GM23338 (cell line): ENCODE data around the gene CCNL1. TPM values are rescaled to one million over a fixed set of nuclear protein-coding genes. Genes with fewer than 3 reads are reported as not detected.

ENCODE experiments used
- ATAC-seq: fragments of 200-7000 bp; cut with Tn5 transposase; 3 replicates; pipeline ENCODE4 v1.9.1; 2020
- DNase-seq: peaks from one replicate; pipeline ENCODE4 v3.0.0-alpha.2; 2015; ENCODE audit warnings: low spot score
- H2AFZ ChIP-seq: fragments of 200-600 bp; sonication (generic); 2 replicates; pipeline ENCODE4 v1.8.0; 2016; ENCODE audit warnings: antibody characterized with exemption, mild to moderate bottlenecking, moderate library complexity
- H3F3A ChIP-seq: fragments of 200-600 bp; sonication (generic); replicated peaks from 2 replicates; pipeline ENCODE4 v1.8.0; 2017; ENCODE audit warnings: antibody characterized with exemption, mixed run types, low read depth
- H3K27ac ChIP-seq: fragments of 200-600 bp; sonication (generic); 2 replicates; pipeline ENCODE4 v1.6.1; 2016; ENCODE audit warnings: low read depth
- H3K27me3 ChIP-seq: fragments of 200-600 bp; sonication (generic); 2 replicates; pipeline ENCODE4 v1.8.0; 2016; ENCODE audit warnings: mild to moderate bottlenecking, mixed run types, moderate library complexity; ENCODE audit not compliant: insufficient read depth
- H3K36me3 ChIP-seq: fragments of 200-600 bp; sonication (generic); 2 replicates; pipeline ENCODE4 v1.8.0; 2016; ENCODE audit warnings: mild to moderate bottlenecking; ENCODE audit not compliant: insufficient read depth
- H3K4me1 ChIP-seq: fragments of 200-600 bp; sonication (generic); 2 replicates; pipeline ENCODE4 v1.8.0; 2016; ENCODE audit warnings: mild to moderate bottlenecking, moderate library complexity; ENCODE audit not compliant: insufficient read depth
- H3K4me2 ChIP-seq: fragments of 200-600 bp; sonication (generic); 2 replicates; pipeline ENCODE4 v1.7.1; 2017; ENCODE audit warnings: mixed run types
- H3K4me3 ChIP-seq: fragments of 200-600 bp; sonication (generic); 2 replicates; pipeline ENCODE4 v1.6.1; 2016; ENCODE audit warnings: mixed run types
- H3K79me2 ChIP-seq: fragments of 200-600 bp; sonication (generic); replicated peaks from 2 replicates; pipeline ENCODE4 v1.8.0; 2017; ENCODE audit warnings: mild to moderate bottlenecking; ENCODE audit not compliant: insufficient read depth
- H3K9me2 ChIP-seq: fragments of 200-600 bp; sonication (generic); 2 replicates; pipeline ENCODE4 v1.8.0; 2017; ENCODE audit not compliant: insufficient read depth
- H4K20me1 ChIP-seq: fragments of 200-600 bp; sonication (generic); replicated peaks from 2 replicates; pipeline ENCODE4 v1.8.0; 2017; ENCODE audit warnings: mild to moderate bottlenecking; ENCODE audit not compliant: insufficient read depth
- H3K27ac Mint-ChIP-seq: 2 replicates; pipeline ENCODE4 v1.8.0; 2020; ENCODE audit warnings: inconsistent platforms, mild to moderate bottlenecking, moderate library complexity, mixed read lengths
- H3K27me3 Mint-ChIP-seq: 3 replicates; pipeline ENCODE4 v1.8.0; 2022; ENCODE audit warnings: low read depth, mild to moderate bottlenecking, moderate library complexity, mixed read lengths, inconsistent platforms; ENCODE audit not compliant: insufficient read depth, poor library complexity
- H3K36me3 Mint-ChIP-seq: 3 replicates; pipeline ENCODE4 v1.8.0; 2021; ENCODE audit warnings: low read depth, mild to moderate bottlenecking, inconsistent platforms, moderate library complexity, mixed read lengths
- H3K4me1 Mint-ChIP-seq: 3 replicates; pipeline ENCODE4 v1.8.0; 2020; ENCODE audit warnings: mild to moderate bottlenecking, inconsistent platforms, mixed read lengths
- H3K4me3 Mint-ChIP-seq: 3 replicates; pipeline ENCODE4 v1.8.0; 2021; ENCODE audit warnings: moderate library complexity, mild to moderate bottlenecking, inconsistent platforms, mixed read lengths
- H3K9me3 Mint-ChIP-seq: 3 replicates; pipeline ENCODE4 v1.8.0; 2020; ENCODE audit warnings: moderate library complexity, mild to moderate bottlenecking, inconsistent platforms, mixed read lengths
- CREB1 ChIP-seq: fragments of 250-450 bp; sonication (Bioruptor Pico); IDR thresholded peaks from 2 replicates; pipeline ENCODE4 v1.5.0; 2020; ENCODE audit warnings: low read depth, mild to moderate bottlenecking, moderate library complexity
- EZH2 ChIP-seq: fragments of 200-600 bp; sonication (generic); IDR thresholded peaks from one replicate; pipeline ENCODE4 v1.8.0; 2017; ENCODE audit warnings: antibody characterized with exemption, mild to moderate bottlenecking, low read depth; ENCODE audit not compliant: unreplicated experiment
- EZH2phosphoT487 ChIP-seq: fragments of 200-600 bp; sonication (generic); IDR thresholded peaks from one replicate; pipeline ENCODE4 v1.8.1; 2018; ENCODE audit warnings: antibody characterized with exemption; ENCODE audit not compliant: unreplicated experiment
- JUNB ChIP-seq: IDR thresholded peaks from one replicate; pipeline ENCODE4 v1.6.1; 2016; ENCODE audit warnings: antibody characterized with exemption; ENCODE audit not compliant: unreplicated experiment
- NANOG ChIP-seq: IDR thresholded peaks from 2 replicates; pipeline ENCODE4 v1.6.1; 2016; ENCODE audit warnings: antibody characterized with exemption, borderline replicate concordance
- POLR2AphosphoS5 ChIP-seq: IDR thresholded peaks from 2 replicates; pipeline ENCODE4 v1.6.1; 2016; ENCODE audit warnings: antibody characterized with exemption, low read depth
- STAT1 ChIP-seq: IDR thresholded peaks from one replicate; pipeline ENCODE4 v1.6.1; 2016; ENCODE audit warnings: antibody characterized with exemption; ENCODE audit not compliant: unreplicated experiment
- ZNF331 ChIP-seq: fragments of 250-450 bp; sonication (Bioruptor Pico); IDR thresholded peaks from 2 replicates; pipeline ENCODE4 v1.5.0; 2020; ENCODE audit warnings: low read depth, mild to moderate bottlenecking, moderate library complexity
- polyA plus RNA-seq: library from polyadenylated mRNA; unstranded; fragments of >200 nt; fragmentation: Nextera tagmentation; extraction: Ambion mirVana; gene quantifications from 2 replicates; pipeline ENCODE4 v1.2.1, GENCODE V29; 2016
- total RNA-seq: library from RNA; depleted of rRNA; stranded (reverse); fragments of >200 nt; shearing (Covaris generic); gene quantifications from 2 replicates; pipeline ENCODE4 v1.2.3, GENCODE V29; 2014
- TF ChIP-seq, protein P1 (sequence below): IDR thresholded peaks from one replicate; pipeline ENCODE4 v1.6.1; 2018; ENCODE audit warnings: antibody characterized with exemption; ENCODE audit not compliant: unreplicated experiment
- TF ChIP-seq, protein P2 (sequence below): fragments of 250-450 bp; sonication (Bioruptor Pico); IDR thresholded peaks from 2 replicates; pipeline ENCODE4 v1.5.0; 2020; ENCODE audit warnings: mild to moderate bottlenecking, moderate library complexity
- TF ChIP-seq, protein P3 (sequence below), 2 experiments: fragments of 200-600 bp in 1 of 2; sonication (generic) in 1 of 2; conservative IDR thresholded peaks; 2 replicates each; pipeline versions ENCODE4 v1.5.1 to v1.6.1; 2016 to 2017; ENCODE audit warnings: antibody characterized with exemption in 2 of 2, low read depth in 2 of 2, mild to moderate bottlenecking in 2 of 2, moderate library complexity in 1 of 2

CCNL1 gene
- total and polyA plus RNA-seq, 2 experiments from 2014 or later: 108 to 134 TPM

DNA sequence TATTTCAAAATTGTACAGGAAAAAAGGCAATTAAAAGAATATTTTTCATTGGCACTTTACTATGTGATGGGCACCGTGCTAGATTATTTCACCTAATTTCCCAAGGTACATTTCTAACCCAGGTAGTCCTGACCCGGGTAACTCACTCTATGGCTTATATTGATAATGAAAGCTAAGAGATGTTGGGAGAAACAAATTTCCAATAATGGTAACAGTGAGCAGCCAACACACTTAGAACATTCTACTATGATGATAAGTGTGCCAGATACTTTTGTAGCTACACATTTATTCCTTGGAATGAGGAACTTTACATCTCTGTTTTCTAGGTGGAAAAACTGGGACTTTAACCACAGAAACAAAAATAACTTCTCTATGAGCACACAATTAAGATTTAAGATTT, 7.5 kb downstream of the CCNL1 start:
- Histone ChIP-seq H3K9me2 (no peaks in the 10 kb centered on the region), H3K27me3 (no peaks in the 10 kb centered on the region), H3K4me2 (no peak overlapping the region), H3K4me1 (peaks cover 10% of the 10 kb centered on the region), H3K79me2 (peaks cover 52% of the 10 kb centered on the region), H3F3A (peaks cover 12% of the 10 kb centered on the region; the same call in 1 of the 2 replicates), H3K27ac (no peak overlapping the region), H4K20me1 (peaks cover 59% of the 10 kb centered on the region), H3K36me3 (peaks cover 99% of the 10 kb centered on the region), H2AFZ (no peak overlapping the region), H3K4me3 (no peak overlapping the region)
- Mint-ChIP-seq H3K9me3 (no peaks in the 10 kb centered on the region), H3K36me3 (peaks cover 95% of the 10 kb centered on the region), H3K27ac (no peak overlapping the region), H3K4me3 (no peak overlapping the region), H3K4me1 (peaks cover 17% of the 10 kb centered on the region; the same call in 2 of the 3 replicates), H3K27me3 (no peaks in the 10 kb centered on the region)
- ATAC-seq (no peak), DNase-seq (no peak)
- TF ChIP-seq POLR2AphosphoS5 (no peak), JUNB (no peak), ZNF331 (CRISPR knock-in tag) (no peak), EZH2 (no peak), STAT1 (no peak), CREB1 (CRISPR knock-in tag) (no peak)
- TF ChIP-seq, protein P1, sequence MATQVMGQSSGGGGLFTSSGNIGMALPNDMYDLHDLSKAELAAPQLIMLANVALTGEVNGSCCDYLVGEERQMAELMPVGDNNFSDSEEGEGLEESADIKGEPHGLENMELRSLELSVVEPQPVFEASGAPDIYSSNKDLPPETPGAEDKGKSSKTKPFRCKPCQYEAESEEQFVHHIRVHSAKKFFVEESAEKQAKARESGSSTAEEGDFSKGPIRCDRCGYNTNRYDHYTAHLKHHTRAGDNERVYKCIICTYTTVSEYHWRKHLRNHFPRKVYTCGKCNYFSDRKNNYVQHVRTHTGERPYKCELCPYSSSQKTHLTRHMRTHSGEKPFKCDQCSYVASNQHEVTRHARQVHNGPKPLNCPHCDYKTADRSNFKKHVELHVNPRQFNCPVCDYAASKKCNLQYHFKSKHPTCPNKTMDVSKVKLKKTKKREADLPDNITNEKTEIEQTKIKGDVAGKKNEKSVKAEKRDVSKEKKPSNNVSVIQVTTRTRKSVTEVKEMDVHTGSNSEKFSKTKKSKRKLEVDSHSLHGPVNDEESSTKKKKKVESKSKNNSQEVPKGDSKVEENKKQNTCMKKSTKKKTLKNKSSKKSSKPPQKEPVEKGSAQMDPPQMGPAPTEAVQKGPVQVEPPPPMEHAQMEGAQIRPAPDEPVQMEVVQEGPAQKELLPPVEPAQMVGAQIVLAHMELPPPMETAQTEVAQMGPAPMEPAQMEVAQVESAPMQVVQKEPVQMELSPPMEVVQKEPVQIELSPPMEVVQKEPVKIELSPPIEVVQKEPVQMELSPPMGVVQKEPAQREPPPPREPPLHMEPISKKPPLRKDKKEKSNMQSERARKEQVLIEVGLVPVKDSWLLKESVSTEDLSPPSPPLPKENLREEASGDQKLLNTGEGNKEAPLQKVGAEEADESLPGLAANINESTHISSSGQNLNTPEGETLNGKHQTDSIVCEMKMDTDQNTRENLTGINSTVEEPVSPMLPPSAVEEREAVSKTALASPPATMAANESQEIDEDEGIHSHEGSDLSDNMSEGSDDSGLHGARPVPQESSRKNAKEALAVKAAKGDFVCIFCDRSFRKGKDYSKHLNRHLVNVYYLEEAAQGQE: no peak

DNA sequence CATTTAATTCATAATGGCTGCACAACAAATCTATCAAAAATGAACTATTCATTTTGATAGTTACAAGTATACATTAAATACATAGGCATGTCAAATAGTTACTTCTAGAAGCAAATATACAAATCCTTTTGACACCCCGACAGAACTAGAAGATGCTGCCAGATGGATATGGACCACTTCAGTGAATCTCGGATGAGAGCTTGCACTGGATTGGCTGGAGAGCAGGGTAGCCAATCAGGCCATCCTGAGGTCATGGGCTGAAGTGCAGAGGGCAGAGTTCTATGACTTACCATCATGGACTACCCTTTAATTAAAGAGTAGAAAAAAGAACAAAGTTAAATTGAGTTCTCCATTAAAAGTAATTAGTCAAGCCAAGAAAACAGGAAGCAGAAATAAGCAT, 8.3 kb downstream of the CCNL1 start:
- Histone ChIP-seq H3K9me2 (no peaks in the 10 kb centered on the region), H3K4me3 (no peak overlapping the region), H3K4me1 (peaks cover 8% of the 10 kb centered on the region; the same call in 1 of the 2 replicates), H2AFZ (no peak overlapping the region), H3K79me2 (peaks cover 44% of the 10 kb centered on the region), H3K27ac (no peak overlapping the region), H3K4me2 (no peak overlapping the region), H3K36me3 (peaks cover 99% of the 10 kb centered on the region), H4K20me1 (peaks cover 51% of the 10 kb centered on the region), H3F3A (peaks cover 12% of the 10 kb centered on the region; the same call in 1 of the 2 replicates), H3K27me3 (no peaks in the 10 kb centered on the region)
- no peak overlapping the region for H3K4me3 Mint-ChIP-seq
- DNase-seq: no peak
- no peak overlapping the region for H3K27ac Mint-ChIP-seq
- ATAC-seq: peak; percentile 58
- no peaks in the 10 kb centered on the region for H3K9me3 Mint-ChIP-seq
- TF ChIP-seq EZH2phosphoT487 (no peak), EZH2 (no peak), JUNB (no peak), STAT1 (no peak), NANOG (no peak)
- TF ChIP-seq, protein P2, sequence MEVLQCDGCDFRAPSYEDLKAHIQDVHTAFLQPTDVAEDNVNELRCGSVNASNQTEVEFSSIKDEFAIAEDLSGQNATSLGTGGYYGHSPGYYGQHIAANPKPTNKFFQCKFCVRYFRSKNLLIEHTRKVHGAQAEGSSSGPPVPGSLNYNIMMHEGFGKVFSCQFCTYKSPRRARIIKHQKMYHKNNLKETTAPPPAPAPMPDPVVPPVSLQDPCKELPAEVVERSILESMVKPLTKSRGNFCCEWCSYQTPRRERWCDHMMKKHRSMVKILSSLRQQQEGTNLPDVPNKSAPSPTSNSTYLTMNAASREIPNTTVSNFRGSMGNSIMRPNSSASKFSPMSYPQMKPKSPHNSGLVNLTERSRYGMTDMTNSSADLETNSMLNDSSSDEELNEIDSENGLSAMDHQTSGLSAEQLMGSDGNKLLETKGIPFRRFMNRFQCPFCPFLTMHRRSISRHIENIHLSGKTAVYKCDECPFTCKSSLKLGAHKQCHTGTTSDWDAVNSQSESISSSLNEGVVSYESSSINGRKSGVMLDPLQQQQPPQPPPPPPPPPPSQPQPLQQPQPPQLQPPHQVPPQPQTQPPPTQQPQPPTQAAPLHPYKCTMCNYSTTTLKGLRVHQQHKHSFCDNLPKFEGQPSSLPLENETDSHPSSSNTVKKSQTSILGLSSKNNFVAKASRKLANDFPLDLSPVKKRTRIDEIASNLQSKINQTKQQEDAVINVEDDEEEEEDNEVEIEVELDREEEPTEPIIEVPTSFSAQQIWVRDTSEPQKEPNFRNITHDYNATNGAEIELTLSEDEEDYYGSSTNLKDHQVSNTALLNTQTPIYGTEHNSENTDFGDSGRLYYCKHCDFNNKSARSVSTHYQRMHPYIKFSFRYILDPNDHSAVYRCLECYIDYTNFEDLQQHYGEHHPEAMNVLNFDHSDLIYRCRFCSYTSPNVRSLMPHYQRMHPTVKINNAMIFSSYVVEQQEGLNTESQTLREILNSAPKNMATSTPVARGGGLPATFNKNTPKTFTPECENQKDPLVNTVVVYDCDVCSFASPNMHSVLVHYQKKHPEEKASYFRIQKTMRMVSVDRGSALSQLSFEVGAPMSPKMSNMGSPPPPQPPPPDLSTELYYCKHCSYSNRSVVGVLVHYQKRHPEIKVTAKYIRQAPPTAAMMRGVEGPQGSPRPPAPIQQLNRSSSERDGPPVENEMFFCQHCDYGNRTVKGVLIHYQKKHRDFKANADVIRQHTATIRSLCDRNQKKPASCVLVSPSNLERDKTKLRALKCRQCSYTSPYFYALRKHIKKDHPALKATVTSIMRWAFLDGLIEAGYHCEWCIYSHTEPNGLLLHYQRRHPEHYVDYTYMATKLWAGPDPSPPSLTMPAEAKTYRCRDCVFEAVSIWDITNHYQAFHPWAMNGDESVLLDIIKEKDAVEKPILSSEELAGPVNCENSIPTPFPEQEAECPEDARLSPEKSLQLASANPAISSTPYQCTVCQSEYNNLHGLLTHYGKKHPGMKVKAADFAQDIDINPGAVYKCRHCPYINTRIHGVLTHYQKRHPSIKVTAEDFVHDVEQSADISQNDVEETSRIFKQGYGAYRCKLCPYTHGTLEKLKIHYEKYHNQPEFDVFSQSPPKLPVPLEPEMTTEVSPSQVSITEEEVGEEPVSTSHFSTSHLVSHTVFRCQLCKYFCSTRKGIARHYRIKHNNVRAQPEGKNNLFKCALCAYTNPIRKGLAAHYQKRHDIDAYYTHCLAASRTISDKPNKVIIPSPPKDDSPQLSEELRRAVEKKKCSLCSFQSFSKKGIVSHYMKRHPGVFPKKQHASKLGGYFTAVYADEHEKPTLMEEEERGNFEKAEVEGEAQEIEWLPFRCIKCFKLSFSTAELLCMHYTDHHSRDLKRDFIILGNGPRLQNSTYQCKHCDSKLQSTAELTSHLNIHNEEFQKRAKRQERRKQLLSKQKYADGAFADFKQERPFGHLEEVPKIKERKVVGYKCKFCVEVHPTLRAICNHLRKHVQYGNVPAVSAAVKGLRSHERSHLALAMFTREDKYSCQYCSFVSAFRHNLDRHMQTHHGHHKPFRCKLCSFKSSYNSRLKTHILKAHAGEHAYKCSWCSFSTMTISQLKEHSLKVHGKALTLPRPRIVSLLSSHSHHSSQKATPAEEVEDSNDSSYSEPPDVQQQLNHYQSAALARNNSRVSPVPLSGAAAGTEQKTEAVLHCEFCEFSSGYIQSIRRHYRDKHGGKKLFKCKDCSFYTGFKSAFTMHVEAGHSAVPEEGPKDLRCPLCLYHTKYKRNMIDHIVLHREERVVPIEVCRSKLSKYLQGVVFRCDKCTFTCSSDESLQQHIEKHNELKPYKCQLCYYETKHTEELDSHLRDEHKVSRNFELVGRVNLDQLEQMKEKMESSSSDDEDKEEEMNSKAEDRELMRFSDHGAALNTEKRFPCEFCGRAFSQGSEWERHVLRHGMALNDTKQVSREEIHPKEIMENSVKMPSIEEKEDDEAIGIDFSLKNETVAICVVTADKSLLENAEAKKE (CRISPR knock-in tag): no peak
- TF ChIP-seq, protein P3, sequence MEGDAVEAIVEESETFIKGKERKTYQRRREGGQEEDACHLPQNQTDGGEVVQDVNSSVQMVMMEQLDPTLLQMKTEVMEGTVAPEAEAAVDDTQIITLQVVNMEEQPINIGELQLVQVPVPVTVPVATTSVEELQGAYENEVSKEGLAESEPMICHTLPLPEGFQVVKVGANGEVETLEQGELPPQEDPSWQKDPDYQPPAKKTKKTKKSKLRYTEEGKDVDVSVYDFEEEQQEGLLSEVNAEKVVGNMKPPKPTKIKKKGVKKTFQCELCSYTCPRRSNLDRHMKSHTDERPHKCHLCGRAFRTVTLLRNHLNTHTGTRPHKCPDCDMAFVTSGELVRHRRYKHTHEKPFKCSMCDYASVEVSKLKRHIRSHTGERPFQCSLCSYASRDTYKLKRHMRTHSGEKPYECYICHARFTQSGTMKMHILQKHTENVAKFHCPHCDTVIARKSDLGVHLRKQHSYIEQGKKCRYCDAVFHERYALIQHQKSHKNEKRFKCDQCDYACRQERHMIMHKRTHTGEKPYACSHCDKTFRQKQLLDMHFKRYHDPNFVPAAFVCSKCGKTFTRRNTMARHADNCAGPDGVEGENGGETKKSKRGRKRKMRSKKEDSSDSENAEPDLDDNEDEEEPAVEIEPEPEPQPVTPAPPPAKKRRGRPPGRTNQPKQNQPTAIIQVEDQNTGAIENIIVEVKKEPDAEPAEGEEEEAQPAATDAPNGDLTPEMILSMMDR (conservative IDR thresholded peaks at IDR 0.05; ENCODE audit: low read depth in 2 of 2): no peak
- H3K4me1 Mint-ChIP-seq: peaks cover 10% of the 10 kb centered on the region; the same call in 2 of the 3 replicates
- no peaks in the 10 kb centered on the region for H3K27me3 Mint-ChIP-seq
- H3K36me3 Mint-ChIP-seq: peaks cover 95% of the 10 kb centered on the region
